GM19328 (cell line): ENCODE measurements around the gene ARV1.
A peak's percentile ranks its signal among the peaks of the same experiment; 100 is the strongest.
"Not testable (repeated sequence)": the region's sequence is repeated elsewhere in the genome, so short reads cannot be mapped to it uniquely, and the experiment has no call there.

Experiments
- ATAC-seq: cut with Tn5 transposase; IDR thresholded peaks from one replicate; pipeline ENCODE4 v1.9.1; 2021; ENCODE audit warnings: mild to moderate bottlenecking, moderate library complexity; ENCODE audit not compliant: unreplicated experiment

Gene ARV1

GRCh38 chr1:231019711-231020110, 40.8 kb downstream of the ARV1 start:
- no peak for ATAC-seq

- ATAC-seq: no peak
Observed at GRCh38 chr1:231020139-231020601, 41.3 kb downstream of the ARV1 start.

GRCh38 chr1:231020816-231021215, 41.9 kb downstream of the ARV1 start:
- ATAC-seq: no peak

GRCh38 chr1:231021540-231022031, 42.7 kb downstream of the ARV1 start:
- ATAC-seq: no peak

GRCh38 chr1:231022543-231022942, 43.6 kb downstream of the ARV1 start:
- not testable (repeated sequence) for ATAC-seq

GRCh38 chr1:231023150-231023549, 44.3 kb downstream of the ARV1 start:
- ATAC-seq: no peak

GRCh38 chr1:231026576-231026975, 47.7 kb downstream of the ARV1 start:
- no peak for ATAC-seq

GRCh38 chr1:231027136-231027925, 48.4 kb downstream of the ARV1 start:
- ATAC-seq: no peak

- no peak for ATAC-seq
Observed at GRCh38 chr1:231027971-231028370, 49.1 kb downstream of the ARV1 start.

- no peak for ATAC-seq
Observed at GRCh38 chr1:231028682-231029081, 49.8 kb downstream of the ARV1 start.

- ATAC-seq: not testable (repeated sequence)
Observed at GRCh38 chr1:231029247-231029646, 50.4 kb downstream of the ARV1 start.

- no peak for ATAC-seq
Observed at GRCh38 chr1:231029841-231030240, 50.9 kb downstream of the ARV1 start.

GRCh38 chr1:231032963-231033362, 54.1 kb downstream of the ARV1 start:
- no peak for ATAC-seq

- no peak for ATAC-seq
Observed at GRCh38 chr1:231035799-231036198, 56.9 kb downstream of the ARV1 start.

GRCh38 chr1:231036416-231036815, 57.5 kb downstream of the ARV1 start:
- ATAC-seq: no peak

- ATAC-seq: no peak
Observed at GRCh38 chr1:231037585-231038517, 59.0 kb downstream of the ARV1 start.

- peak; percentile 32 for ATAC-seq
Observed at GRCh38 chr1:231039161-231040018, 60.5 kb downstream of the ARV1 start.

- ATAC-seq: peak; percentile 72
Observed at GRCh38 chr1:231040019-231040799, 61.3 kb downstream of the ARV1 start, which contains the start of gene FAM89A. Gene FAM89A, minus strand, starts transcription at chr1:231040254. Its CDS starts 43 bp downstream, at chr1:231040211.

GRCh38 chr1:231040800-231041718, 62.2 kb downstream of the ARV1 start:
- no peak for ATAC-seq
